Measurements from ENCODE around the gene CHCHD6. TPM values are rescaled to one million over a fixed set of nuclear protein-coding genes. Genes with fewer than 3 reads are reported as not detected.

Gene CHCHD6
- total RNA-seq, 2 experiments from 2014 or later = 16.6 to 21.2 TPM

- ChIA-PET POLR2A (no interaction called here), CTCF (no interaction called here)
- ATAC-seq (no peak), DNase-seq (no peak)
- intact Hi-C loops (cut with micrococcal nuclease) = no loop called here
- H3K4me1 Mint-ChIP-seq (ENCODE audit: low read depth) = no peaks in the 10 kb centered on the region
- no peak overlapping the region for H3K27ac Mint-ChIP-seq
- no peak overlapping the region for H3K4me3 Mint-ChIP-seq
- TF ChIP-seq, protein P1, sequence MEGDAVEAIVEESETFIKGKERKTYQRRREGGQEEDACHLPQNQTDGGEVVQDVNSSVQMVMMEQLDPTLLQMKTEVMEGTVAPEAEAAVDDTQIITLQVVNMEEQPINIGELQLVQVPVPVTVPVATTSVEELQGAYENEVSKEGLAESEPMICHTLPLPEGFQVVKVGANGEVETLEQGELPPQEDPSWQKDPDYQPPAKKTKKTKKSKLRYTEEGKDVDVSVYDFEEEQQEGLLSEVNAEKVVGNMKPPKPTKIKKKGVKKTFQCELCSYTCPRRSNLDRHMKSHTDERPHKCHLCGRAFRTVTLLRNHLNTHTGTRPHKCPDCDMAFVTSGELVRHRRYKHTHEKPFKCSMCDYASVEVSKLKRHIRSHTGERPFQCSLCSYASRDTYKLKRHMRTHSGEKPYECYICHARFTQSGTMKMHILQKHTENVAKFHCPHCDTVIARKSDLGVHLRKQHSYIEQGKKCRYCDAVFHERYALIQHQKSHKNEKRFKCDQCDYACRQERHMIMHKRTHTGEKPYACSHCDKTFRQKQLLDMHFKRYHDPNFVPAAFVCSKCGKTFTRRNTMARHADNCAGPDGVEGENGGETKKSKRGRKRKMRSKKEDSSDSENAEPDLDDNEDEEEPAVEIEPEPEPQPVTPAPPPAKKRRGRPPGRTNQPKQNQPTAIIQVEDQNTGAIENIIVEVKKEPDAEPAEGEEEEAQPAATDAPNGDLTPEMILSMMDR (IDR thresholded peaks at IDR 0.05) = no peak
- H3K9me3 Mint-ChIP-seq = no peaks in the 10 kb centered on the region
- H3K36me3 Mint-ChIP-seq (ENCODE audit: low read depth) = no peaks in the 10 kb centered on the region
- H3K27me3 Mint-ChIP-seq = no peaks in the 10 kb centered on the region
Observed at GRCh38 chr3:126952983-126953660, 249.1 kb downstream of the CHCHD6 start.

- Mint-ChIP-seq H3K36me3 (ENCODE audit: low read depth) (no peaks in the 10 kb centered on the region), H3K27ac (no peak overlapping the region), H3K4me3 (no peak overlapping the region), H3K27me3 (no peaks in the 10 kb centered on the region), H3K9me3 (no peaks in the 10 kb centered on the region), H3K4me1 (ENCODE audit: low read depth) (no peaks in the 10 kb centered on the region)
- DNase-seq (peak; percentile 14), ATAC-seq (peak; percentile 89)
- intact Hi-C loops (cut with micrococcal nuclease) = no loop called here
- POLR2A ChIA-PET = no interaction called here
- TF ChIP-seq, protein P1 (IDR thresholded peaks at IDR 0.05) = no peak
- CTCF ChIA-PET = no interaction called here
Observed at GRCh38 chr3:126954141-126954842, 250.3 kb downstream of the CHCHD6 start.

GRCh38 chr3:126955004-126955790 is 251.2 kb downstream of the CHCHD6 start:
- no peaks in the 10 kb centered on the region for H3K36me3 Mint-ChIP-seq (ENCODE audit: low read depth)
- ChIA-PET CTCF (no interaction called here), POLR2A (interaction anchor here (0.5 kb wide), 1 partner anchor 76 kb away, joined by 3 read pairs; no protein-coding TSS in a partner anchor)
- no peak overlapping the region for H3K4me3 Mint-ChIP-seq
- no peak overlapping the region for H3K27ac Mint-ChIP-seq
- H3K27me3 Mint-ChIP-seq = no peaks in the 10 kb centered on the region
- no peak for ATAC-seq
- TF ChIP-seq, protein P1 (IDR thresholded peaks at IDR 0.05) = no peak
- no peaks in the 10 kb centered on the region for H3K9me3 Mint-ChIP-seq
- no peaks in the 10 kb centered on the region for H3K4me1 Mint-ChIP-seq (ENCODE audit: low read depth)
- no peak for DNase-seq
- intact Hi-C loops (cut with micrococcal nuclease) = no loop called here

- intact Hi-C loops (cut with micrococcal nuclease) = no loop called here
- Mint-ChIP-seq H3K4me1 (ENCODE audit: low read depth) (no peaks in the 10 kb centered on the region), H3K27me3 (no peaks in the 10 kb centered on the region), H3K4me3 (no peak overlapping the region), H3K9me3 (no peaks in the 10 kb centered on the region), H3K27ac (no peak overlapping the region), H3K36me3 (ENCODE audit: low read depth) (no peaks in the 10 kb centered on the region)
- ChIA-PET POLR2A (no interaction called here), CTCF (no interaction called here)
- ATAC-seq (no peak), DNase-seq (no peak)
- TF ChIP-seq, protein P1 (IDR thresholded peaks at IDR 0.05) = no peak
Observed at GRCh38 chr3:126956361-126956760, 252.3 kb downstream of the CHCHD6 start.

Data from activated CD8-positive, alpha-beta T cell treated with anti-CD3 and anti-CD28 coated beads for 36 hours (primary cell).